ENCODE results near the gene CIRBP.

DNA sequence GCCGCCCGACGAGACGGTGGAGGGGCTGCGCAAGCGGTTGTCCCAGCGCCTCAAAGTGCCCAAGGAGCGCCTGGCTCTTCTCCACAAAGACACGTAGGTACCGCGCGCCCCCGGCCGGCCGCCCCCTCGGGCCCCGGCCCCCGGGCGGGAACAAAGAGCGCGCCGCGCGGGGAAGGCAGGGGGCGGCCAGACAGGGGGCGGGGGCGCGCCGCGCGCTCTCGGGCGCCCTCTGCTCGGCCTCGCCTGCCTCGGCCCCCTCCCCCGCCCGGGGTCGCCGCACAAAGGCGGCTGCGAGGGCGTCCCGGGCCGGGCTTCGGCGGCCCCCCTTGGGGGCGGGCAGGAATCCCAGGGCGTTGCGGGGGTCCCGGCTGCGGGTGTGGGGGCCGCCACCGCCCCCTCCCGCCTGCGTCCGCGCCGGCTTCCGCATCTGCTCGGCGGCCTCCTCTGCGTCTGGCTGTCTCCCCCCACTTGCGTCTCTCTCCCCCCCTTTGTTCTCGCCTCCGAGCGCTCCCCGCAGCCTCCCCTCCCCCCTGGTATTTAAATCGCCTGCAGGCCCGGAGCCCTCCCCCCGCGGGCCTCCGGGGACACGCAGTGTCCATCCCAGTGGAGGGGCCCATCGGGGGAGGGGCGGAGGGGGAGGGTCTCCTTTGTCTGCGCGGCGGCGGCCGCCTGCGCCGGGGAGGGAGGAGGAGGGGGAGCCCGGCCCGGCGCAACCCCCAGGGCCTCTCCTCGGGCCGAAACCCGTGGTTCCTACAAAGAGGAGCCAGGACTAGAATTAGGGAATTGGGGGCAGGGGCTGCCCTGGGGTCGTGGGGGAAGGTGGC, 18.5 kb upstream of the CIRBP start:
- no peak for TF ChIP-seq POLR2A (IDR thresholded peaks at IDR 0.05)
- TF ChIP-seq, protein P1, sequence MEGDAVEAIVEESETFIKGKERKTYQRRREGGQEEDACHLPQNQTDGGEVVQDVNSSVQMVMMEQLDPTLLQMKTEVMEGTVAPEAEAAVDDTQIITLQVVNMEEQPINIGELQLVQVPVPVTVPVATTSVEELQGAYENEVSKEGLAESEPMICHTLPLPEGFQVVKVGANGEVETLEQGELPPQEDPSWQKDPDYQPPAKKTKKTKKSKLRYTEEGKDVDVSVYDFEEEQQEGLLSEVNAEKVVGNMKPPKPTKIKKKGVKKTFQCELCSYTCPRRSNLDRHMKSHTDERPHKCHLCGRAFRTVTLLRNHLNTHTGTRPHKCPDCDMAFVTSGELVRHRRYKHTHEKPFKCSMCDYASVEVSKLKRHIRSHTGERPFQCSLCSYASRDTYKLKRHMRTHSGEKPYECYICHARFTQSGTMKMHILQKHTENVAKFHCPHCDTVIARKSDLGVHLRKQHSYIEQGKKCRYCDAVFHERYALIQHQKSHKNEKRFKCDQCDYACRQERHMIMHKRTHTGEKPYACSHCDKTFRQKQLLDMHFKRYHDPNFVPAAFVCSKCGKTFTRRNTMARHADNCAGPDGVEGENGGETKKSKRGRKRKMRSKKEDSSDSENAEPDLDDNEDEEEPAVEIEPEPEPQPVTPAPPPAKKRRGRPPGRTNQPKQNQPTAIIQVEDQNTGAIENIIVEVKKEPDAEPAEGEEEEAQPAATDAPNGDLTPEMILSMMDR (IDR thresholded peaks at IDR 0.05): no peak
